AG10803 (cell line): ENCODE results near the gene RNF144B.
A peak's percentile ranks its signal among the peaks of the same experiment; 100 is the strongest.

Source experiments
- DNase-seq: peaks from one replicate; pipeline ENCODE4 v3.0.0; 2010; ENCODE audit warnings: low read depth
- H3K4me3 ChIP-seq: 2 replicates; pipeline ENCODE4 v1.5.1; 2011; ENCODE audit warnings: mild to moderate bottlenecking, low read length, control low read depth
- TF ChIP-seq, protein P1 (sequence below): conservative IDR thresholded peaks from 2 replicates; pipeline ENCODE4 v1.5.1; 2011; ENCODE audit warnings: mild to moderate bottlenecking, low read length, control low read depth, inconsistent platforms

RNF144B gene

DNA sequence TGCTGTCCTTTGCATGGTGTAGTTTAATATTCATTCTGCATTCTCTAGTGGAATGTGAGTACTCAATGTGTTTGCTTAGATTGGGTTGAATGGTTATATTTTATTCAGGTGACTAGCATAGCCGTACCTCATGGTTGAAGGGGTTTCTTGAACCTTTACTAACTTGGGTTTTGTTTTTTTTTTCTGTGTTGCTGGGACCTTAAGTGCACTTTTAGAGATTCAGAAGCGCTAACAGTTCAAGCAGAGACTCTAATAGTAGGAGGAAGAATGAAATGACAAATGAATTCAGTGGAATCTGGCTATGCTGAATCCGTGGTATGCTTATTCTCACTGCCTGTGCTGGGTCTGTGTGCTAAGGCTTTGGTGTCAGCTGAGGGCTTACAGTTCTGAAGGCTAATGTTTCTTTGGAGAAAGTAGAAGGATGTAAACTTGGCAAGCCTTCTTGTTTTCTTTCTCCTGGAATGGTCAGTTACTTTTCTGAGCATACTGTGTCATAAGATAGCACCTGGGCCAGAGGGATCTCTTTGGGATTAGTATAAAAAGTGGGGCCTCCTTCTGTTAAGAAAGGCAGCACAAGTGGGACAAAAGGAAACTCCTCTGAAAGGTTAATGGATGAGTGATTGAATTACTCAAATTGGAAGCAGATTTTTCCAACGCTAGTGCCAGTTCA lies 28.7 kb downstream of the RNF144B start:
- TF ChIP-seq, protein P1, sequence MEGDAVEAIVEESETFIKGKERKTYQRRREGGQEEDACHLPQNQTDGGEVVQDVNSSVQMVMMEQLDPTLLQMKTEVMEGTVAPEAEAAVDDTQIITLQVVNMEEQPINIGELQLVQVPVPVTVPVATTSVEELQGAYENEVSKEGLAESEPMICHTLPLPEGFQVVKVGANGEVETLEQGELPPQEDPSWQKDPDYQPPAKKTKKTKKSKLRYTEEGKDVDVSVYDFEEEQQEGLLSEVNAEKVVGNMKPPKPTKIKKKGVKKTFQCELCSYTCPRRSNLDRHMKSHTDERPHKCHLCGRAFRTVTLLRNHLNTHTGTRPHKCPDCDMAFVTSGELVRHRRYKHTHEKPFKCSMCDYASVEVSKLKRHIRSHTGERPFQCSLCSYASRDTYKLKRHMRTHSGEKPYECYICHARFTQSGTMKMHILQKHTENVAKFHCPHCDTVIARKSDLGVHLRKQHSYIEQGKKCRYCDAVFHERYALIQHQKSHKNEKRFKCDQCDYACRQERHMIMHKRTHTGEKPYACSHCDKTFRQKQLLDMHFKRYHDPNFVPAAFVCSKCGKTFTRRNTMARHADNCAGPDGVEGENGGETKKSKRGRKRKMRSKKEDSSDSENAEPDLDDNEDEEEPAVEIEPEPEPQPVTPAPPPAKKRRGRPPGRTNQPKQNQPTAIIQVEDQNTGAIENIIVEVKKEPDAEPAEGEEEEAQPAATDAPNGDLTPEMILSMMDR, result no peak
- H3K4me3 ChIP-seq, result no peak overlapping the region
- DNase-seq, result peak; percentile 52

DNA sequence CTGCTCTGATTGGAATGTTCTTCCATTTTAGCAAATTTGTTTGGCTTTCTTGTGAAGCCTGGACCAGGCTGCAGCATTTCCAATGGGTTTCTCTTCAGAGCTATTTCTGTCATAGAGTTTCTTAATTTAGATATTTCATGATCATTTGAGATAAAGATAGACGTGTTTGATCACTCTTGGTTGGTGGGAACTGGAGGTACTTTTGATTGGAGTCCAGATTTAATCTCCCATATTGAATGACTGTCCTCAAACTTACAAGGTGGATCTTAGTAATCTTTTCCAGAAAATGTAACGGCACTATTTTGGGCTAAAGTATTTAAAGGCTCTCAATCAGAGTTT lies 29.2 kb downstream of the RNF144B start:
- TF ChIP-seq, protein P1, result no peak
- H3K4me3 ChIP-seq, result no peak overlapping the region
- no peak for DNase-seq

DNA sequence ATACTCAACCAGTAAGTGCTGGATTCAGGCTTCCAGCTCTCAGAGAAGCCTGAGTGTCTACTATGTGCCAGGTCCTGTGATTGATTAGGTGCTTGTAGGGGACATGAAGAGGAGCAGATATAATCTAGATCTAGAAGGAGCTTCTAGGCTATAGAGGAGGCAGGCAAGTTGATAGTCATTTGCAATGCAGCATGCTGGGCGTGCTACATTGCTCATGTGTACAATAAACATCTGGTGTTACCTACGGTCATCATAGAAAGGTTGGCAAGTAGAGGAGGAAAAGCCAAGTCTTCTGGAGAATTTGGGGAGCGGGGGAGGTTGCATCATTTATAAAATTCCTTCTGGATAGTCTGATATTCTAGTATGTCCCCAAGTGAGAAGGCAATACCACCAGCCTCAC lies 33.2 kb downstream of the RNF144B start:
- no peak overlapping the region for H3K4me3 ChIP-seq
- TF ChIP-seq, protein P1, result no peak
- DNase-seq, result no peak

DNA sequence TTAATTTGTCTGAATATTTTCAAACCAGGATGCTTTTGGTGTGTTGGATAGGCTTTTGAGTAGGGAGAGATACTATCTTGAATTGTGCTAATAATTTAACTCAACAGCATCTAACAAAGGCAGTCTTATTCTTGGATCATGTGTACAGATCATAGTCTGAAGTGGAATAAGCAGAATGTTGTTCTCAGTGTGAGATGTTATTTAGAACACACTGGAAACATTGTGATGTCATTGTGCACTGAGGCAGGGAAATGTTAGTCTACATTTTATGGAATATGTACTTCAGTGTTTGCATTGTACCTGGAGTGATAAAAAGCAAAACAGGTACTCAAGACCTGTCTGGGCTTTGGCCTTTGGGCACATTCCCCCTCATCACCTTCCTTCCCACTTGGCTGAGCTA lies 35.0 kb downstream of the RNF144B start:
- no peak for DNase-seq
- TF ChIP-seq, protein P1, result no peak
- no peak overlapping the region for H3K4me3 ChIP-seq

DNA sequence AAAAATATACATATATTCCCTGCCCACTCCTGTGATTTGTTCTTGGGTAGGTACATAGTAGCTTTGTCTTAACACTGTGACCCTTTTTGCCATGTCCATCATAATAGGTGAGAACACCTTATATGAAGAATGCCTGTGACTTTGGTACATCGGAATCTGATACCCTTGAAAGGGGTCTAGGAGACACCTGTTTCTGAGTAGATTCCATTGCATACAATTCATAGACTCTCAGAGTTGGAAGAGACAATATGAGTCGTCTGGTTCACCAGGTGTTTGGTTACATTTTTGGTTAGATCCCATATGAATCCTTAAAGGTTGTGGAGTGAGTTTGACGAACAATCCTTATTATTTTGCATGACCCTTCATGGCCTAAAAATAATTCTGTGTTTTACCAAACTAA lies 36.3 kb downstream of the RNF144B start:
- no peak overlapping the region for H3K4me3 ChIP-seq
- DNase-seq, result no peak
- TF ChIP-seq, protein P1, result no peak

DNA sequence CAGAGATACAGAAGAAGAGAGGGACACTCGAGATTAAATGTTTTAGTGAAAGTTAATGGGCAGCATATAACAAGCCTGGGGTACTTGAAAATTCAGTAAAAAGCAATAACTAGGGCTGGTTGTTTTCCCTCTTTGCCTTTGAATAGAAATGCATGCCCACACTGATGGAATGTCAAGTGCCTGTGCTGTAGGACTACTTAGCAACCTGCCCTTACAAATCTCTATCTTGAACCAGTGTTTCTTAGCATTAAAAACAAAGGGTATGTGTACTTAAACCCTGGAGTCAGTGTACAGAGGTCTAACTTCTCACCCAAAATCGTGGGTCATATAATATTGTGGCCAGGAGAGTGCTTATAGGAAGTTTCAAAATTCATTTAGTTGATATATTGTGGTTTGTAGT lies 37.1 kb downstream of the RNF144B start:
- TF ChIP-seq, protein P1, result no peak
- no peak overlapping the region for H3K4me3 ChIP-seq
- no peak for DNase-seq

DNA sequence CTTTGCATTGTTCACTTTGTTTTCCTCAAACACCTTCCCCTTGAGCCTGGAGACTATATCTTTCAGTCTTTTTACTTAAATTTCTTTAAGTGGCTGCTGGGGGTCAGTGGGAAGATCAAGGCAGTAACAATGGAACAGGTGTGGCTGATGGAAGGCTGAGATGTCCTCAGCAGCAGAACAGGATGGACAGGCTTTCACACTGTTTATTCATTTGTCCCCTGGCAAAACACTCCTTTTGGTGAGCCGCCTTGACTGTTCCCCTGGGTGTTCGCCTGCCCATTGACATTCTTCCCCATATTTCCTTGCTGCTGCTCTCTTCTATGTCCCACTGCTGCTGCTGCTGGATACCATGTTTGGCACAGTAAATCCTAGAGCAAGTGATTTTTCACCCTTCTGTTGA lies 38.1 kb downstream of the RNF144B start:
- no peak for DNase-seq
- H3K4me3 ChIP-seq, result no peak overlapping the region
- TF ChIP-seq, protein P1, result no peak
